Measurements from ENCODE around the gene FYB2. TPM values are rescaled to one million over a fixed set of nuclear protein-coding genes. Genes with fewer than 3 reads are reported as not detected.

Gene FYB2
- total RNA-seq, 5 donors from 2014 or later (not counting 1 experiment from before 2014, with no cell fraction given): not detected

GRCh38 chr1:56859287-56859686 lies 40.1 kb upstream of the FYB2 start:
- no peak overlapping the region for H3K4me3 ChIP-seq (ENCODE audit: control insufficient read depth in 1 of 2, extremely low read depth in 1 of 2, low read length in 1 of 2)
- ChIA-PET CTCF (no interaction called here), POLR2A (no interaction called here)
- Mint-ChIP-seq H3K27me3 (peaks cover 6 to 24% of the 10 kb centered on the region in 2 donors), H3K4me1 (no peaks in the 10 kb centered on the region), H3K36me3 (no peaks in the 10 kb centered on the region), H3K27ac (no peak overlapping the region), H3K4me3 (no peak overlapping the region), H3K9me3 (peaks cover 0 to 5% (median 0%) of the 10 kb centered on the region in 3 donors)
- H3K4me1 ChIP-seq (ENCODE audit: control insufficient read depth in 1 of 2, extremely low read depth in 1 of 2, insufficient read depth in 2 of 2, low read length in 2 of 2): no peaks in the 10 kb centered on the region
- H3K36me3 ChIP-seq (ENCODE audit: control insufficient read depth in 2 of 2, extremely low read depth in 1 of 2, insufficient read depth in 1 of 2, low read length in 1 of 2): no peaks in the 10 kb centered on the region
- no peak for ATAC-seq (replicated peaks in 1 of 4)
- peaks cover 0 to 2% of the 10 kb centered on the region in 2 experiments for H3K27me3 ChIP-seq (replicated peaks in 1 of 2; ENCODE audit: control insufficient read depth in 2 of 2, extremely low read depth in 1 of 2, insufficient read depth in 2 of 2, low read length in 1 of 2)
- H3K27ac ChIP-seq (ENCODE audit: low read length): no peak overlapping the region
- no peak for DNase-seq
- H3K9me3 ChIP-seq: no peaks in the 10 kb centered on the region

DNA sequence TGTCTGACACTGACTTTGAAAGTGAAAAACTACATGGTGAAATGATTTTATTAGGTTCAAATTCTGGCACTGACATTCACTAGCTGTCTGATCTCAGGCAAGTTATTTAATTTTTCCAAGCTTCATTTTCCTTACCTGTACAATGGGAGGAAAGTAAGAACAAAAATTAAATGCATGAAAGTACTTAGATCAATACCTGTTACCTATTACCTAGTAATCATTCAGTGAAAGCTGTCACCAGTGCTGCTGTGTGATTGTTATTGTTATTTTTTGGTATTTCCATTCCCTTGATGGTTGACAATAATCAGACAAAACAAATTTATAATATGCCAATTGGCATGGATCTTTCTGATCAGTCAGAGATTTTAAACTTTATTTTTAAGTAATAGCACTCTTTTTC lies 37.0 kb upstream of the FYB2 start:
- no peaks in the 10 kb centered on the region for H3K4me1 ChIP-seq (ENCODE audit: control insufficient read depth in 1 of 2, extremely low read depth in 1 of 2, insufficient read depth in 2 of 2, low read length in 2 of 2)
- no peak overlapping the region for H3K4me3 Mint-ChIP-seq
- POLR2A ChIA-PET: no interaction called here
- H3K36me3 ChIP-seq (ENCODE audit: control insufficient read depth in 2 of 2, extremely low read depth in 1 of 2, insufficient read depth in 1 of 2, low read length in 1 of 2): no peaks in the 10 kb centered on the region
- H3K27ac ChIP-seq (ENCODE audit: low read length): no peak overlapping the region
- H3K36me3 Mint-ChIP-seq: no peaks in the 10 kb centered on the region
- H3K27me3 Mint-ChIP-seq: peaks cover 15 to 27% of the 10 kb centered on the region in 2 donors
- no peak for DNase-seq
- no peaks in the 10 kb centered on the region for H3K4me1 Mint-ChIP-seq
- no peak overlapping the region for H3K4me3 ChIP-seq (ENCODE audit: control insufficient read depth in 1 of 2, extremely low read depth in 1 of 2, low read length in 1 of 2)
- CTCF ChIA-PET: no interaction called here
- H3K27ac Mint-ChIP-seq: no peak overlapping the region
- peaks cover 0 to 5% (median 0%) of the 10 kb centered on the region in 3 donors for H3K9me3 Mint-ChIP-seq
- no peaks in the 10 kb centered on the region for H3K9me3 ChIP-seq
- ATAC-seq (replicated peaks in 1 of 4): no peak
- H3K27me3 ChIP-seq (replicated peaks in 1 of 2; ENCODE audit: control insufficient read depth in 2 of 2, extremely low read depth in 1 of 2, insufficient read depth in 2 of 2, low read length in 1 of 2): peaks cover 0 to 2% of the 10 kb centered on the region in 2 experiments

DNA sequence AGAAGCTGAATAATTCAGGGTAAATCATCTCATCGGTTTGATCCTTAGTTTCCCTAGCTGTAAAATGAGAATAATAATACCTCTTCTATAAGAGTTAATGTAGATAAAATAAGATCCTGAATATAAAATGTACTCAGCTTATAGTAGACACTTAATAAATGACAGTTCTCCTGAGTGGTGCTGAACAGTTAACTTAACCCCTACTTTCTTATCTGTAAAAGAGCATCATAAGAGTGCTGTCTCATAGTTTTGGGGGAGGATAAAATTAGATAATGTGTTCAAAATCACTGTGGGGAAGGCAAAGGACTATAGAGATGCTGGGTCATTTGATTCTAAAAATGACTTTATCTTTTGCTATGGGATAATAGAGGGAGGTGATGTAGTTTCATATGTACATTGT lies 36.0 kb upstream of the FYB2 start:
- ATAC-seq (replicated peaks in 1 of 4) (no peak), DNase-seq (no peak)
- Mint-ChIP-seq H3K36me3 (no peaks in the 10 kb centered on the region), H3K27ac (no peak overlapping the region), H3K4me1 (no peaks in the 10 kb centered on the region), H3K4me3 (no peak overlapping the region), H3K27me3 (peaks cover 15 to 26% of the 10 kb centered on the region in 2 donors), H3K9me3 (no peaks in the 10 kb centered on the region)
- Histone ChIP-seq H3K27me3 (replicated peaks in 1 of 2; ENCODE audit: control insufficient read depth in 2 of 2, extremely low read depth in 1 of 2, insufficient read depth in 2 of 2, low read length in 1 of 2) (peaks cover 0 to 2% of the 10 kb centered on the region in 2 experiments), H3K4me3 (ENCODE audit: control insufficient read depth in 1 of 2, extremely low read depth in 1 of 2, low read length in 1 of 2) (no peak overlapping the region), H3K4me1 (ENCODE audit: control insufficient read depth in 1 of 2, extremely low read depth in 1 of 2, insufficient read depth in 2 of 2, low read length in 2 of 2) (no peaks in the 10 kb centered on the region), H3K9me3 (no peaks in the 10 kb centered on the region), H3K36me3 (ENCODE audit: control insufficient read depth in 2 of 2, extremely low read depth in 1 of 2, insufficient read depth in 1 of 2, low read length in 1 of 2) (no peaks in the 10 kb centered on the region), H3K27ac (ENCODE audit: low read length) (no peak overlapping the region)
- ChIA-PET POLR2A (no interaction called here), CTCF (no interaction called here)
- WGBS (ENCODE audit: insufficient coverage): no CpG with 5 or more reads among the region's 1 CpG

DNA sequence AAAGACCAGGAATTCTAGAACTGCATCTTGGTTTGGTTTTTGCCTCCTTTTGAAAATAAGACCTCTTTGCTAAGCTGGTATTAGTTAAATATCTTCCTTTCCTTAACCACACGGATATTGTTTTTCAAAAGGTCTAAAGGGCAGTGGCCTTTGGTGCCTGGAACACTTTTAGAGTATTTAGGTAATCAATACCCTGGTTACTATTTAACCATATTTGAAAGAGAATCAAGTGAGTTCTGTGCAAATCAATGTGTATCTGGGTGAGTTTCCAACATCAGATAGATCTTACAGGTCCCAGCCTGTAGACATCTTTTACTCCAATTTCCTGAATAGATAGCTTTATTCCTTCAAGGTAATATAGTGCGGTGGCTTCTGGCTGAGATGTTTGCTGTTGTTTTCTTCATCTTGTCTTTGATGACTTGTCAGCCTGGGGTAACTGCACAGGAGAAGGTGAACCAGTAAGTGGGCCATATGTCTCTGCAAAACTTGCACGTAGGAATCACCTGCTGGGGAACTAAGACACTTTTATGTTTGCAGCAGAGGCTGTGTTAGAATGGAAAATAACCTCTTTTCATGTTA lies 35.4 kb upstream of the FYB2 start, which contains the start of gene C8A:
Gene C8A (plus strand): TSS at position 277 of the 579 bp plus-strand sequence. CDS start 105 bp downstream, at position 382.
- ChIA-PET POLR2A (no interaction called here), CTCF (no interaction called here)
- H3K27me3 ChIP-seq (replicated peaks in 1 of 2; ENCODE audit: control insufficient read depth in 2 of 2, extremely low read depth in 1 of 2, insufficient read depth in 2 of 2, low read length in 1 of 2): peaks cover 0 to 2% of the 10 kb centered on the region in 2 experiments
- Mint-ChIP-seq H3K27ac (no peak within 1 kb of the TSS), H3K27me3 (peaks cover 13 to 23% of the 10 kb centered on the region in 2 donors), H3K4me1 (no peaks in the 10 kb centered on the region), H3K4me3 (no peak within 1 kb of the TSS), H3K36me3 (no peaks in the 10 kb centered on the region), H3K9me3 (no peaks in the 10 kb centered on the region)
- H3K9me3 ChIP-seq: no peaks in the 10 kb centered on the region
- H3K4me1 ChIP-seq (ENCODE audit: control insufficient read depth in 1 of 2, extremely low read depth in 1 of 2, insufficient read depth in 2 of 2, low read length in 2 of 2): no peaks in the 10 kb centered on the region
- ATAC-seq (replicated peaks in 1 of 4) (no peak), DNase-seq (no peak)
- WGBS (ENCODE audit: insufficient coverage): no CpG with 5 or more reads among the region's 3 CpGs
- no peaks in the 10 kb centered on the region for H3K36me3 ChIP-seq (ENCODE audit: control insufficient read depth in 2 of 2, extremely low read depth in 1 of 2, insufficient read depth in 1 of 2, low read length in 1 of 2)
- no peak within 1 kb of the TSS for H3K27ac ChIP-seq (ENCODE audit: low read length)
- H3K4me3 ChIP-seq (ENCODE audit: control insufficient read depth in 1 of 2, extremely low read depth in 1 of 2, low read length in 1 of 2): no peak within 1 kb of the TSS

DNA sequence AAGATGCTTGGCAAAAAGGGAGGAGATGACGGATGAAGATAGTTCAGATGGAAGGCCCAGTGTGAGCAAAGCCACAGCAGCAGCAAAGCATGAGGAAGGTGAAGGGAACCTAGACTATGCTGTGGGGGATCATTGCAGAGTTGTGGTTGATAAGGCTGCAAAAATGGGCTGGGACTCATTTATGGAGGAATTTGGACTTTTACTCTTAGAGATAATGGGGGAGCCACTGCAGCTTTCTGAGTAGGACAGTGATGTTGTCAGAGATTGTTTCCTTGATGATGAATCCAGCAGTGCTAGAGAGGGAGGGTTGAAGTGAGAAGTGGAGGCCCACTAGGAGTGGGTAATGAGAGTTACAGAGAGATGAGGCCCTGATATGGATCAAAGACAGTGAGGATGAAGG lies 33.3 kb upstream of the FYB2 start:
- Histone ChIP-seq H3K9me3 (no peaks in the 10 kb centered on the region), H3K36me3 (ENCODE audit: control insufficient read depth in 2 of 2, extremely low read depth in 1 of 2, insufficient read depth in 1 of 2, low read length in 1 of 2) (no peaks in the 10 kb centered on the region), H3K27ac (ENCODE audit: low read length) (no peak overlapping the region), H3K4me1 (ENCODE audit: control insufficient read depth in 1 of 2, extremely low read depth in 1 of 2, insufficient read depth in 2 of 2, low read length in 2 of 2) (no peaks in the 10 kb centered on the region), H3K27me3 (replicated peaks in 1 of 2; ENCODE audit: control insufficient read depth in 2 of 2, extremely low read depth in 1 of 2, insufficient read depth in 2 of 2, low read length in 1 of 2) (peaks cover 2% of the 10 kb centered on the region in 2 experiments), H3K4me3 (ENCODE audit: control insufficient read depth in 1 of 2, extremely low read depth in 1 of 2, low read length in 1 of 2) (no peak overlapping the region)
- H3K27ac Mint-ChIP-seq: no peak overlapping the region
- no peak overlapping the region for H3K4me3 Mint-ChIP-seq
- ATAC-seq (replicated peaks in 1 of 4): no peak
- no peak for DNase-seq
- ChIA-PET CTCF (no interaction called here), POLR2A (no interaction called here)
- peaks cover 15 to 22% of the 10 kb centered on the region in 2 donors for H3K27me3 Mint-ChIP-seq
- no peaks in the 10 kb centered on the region for H3K36me3 Mint-ChIP-seq
- 88% methylated on average over 1 of the region's 1 CpG for WGBS (ENCODE audit: insufficient coverage)
- no peaks in the 10 kb centered on the region for H3K9me3 Mint-ChIP-seq
- H3K4me1 Mint-ChIP-seq: no peaks in the 10 kb centered on the region

DNA sequence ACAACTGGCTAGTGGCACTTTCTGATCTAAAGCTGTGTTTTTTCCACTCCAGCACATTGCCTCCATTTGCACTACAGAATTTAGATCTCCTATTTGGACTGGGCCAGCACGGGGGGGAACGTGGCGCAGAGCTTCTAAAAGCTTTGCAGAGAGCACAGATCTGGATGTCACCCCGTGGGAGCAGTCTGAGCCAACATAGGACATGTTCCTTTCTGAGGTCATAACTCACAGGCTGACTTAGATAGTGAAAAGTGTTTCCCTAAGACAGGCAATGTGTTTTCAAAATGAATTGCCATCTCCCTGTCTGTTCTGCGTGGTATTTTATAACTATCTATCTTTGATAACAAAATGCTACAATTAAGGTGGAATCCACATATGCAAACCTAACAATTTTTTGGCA lies 31.7 kb upstream of the FYB2 start:
- Mint-ChIP-seq H3K27me3 (peaks cover 15 to 26% of the 10 kb centered on the region in 2 donors), H3K4me1 (peaks cover 0 to 2% (median 0%) of the 10 kb centered on the region in 3 donors), H3K4me3 (no peak overlapping the region), H3K36me3 (no peaks in the 10 kb centered on the region), H3K27ac (no peak overlapping the region), H3K9me3 (peaks cover 0 to 1% (median 0%) of the 10 kb centered on the region in 3 donors)
- H3K9me3 ChIP-seq: no peaks in the 10 kb centered on the region
- peaks cover 2 to 5% of the 10 kb centered on the region in 2 experiments for H3K27me3 ChIP-seq (replicated peaks in 1 of 2; ENCODE audit: control insufficient read depth in 2 of 2, extremely low read depth in 1 of 2, insufficient read depth in 2 of 2, low read length in 1 of 2)
- WGBS (ENCODE audit: insufficient coverage): 92% methylated on average over 5 of the region's 5 CpGs
- no peak overlapping the region for H3K4me3 ChIP-seq (ENCODE audit: control insufficient read depth in 1 of 2, extremely low read depth in 1 of 2, low read length in 1 of 2)
- H3K4me1 ChIP-seq (ENCODE audit: control insufficient read depth in 1 of 2, extremely low read depth in 1 of 2, insufficient read depth in 2 of 2, low read length in 2 of 2): no peaks in the 10 kb centered on the region
- ChIA-PET POLR2A (no interaction called here), CTCF (no interaction called here)
- no peaks in the 10 kb centered on the region for H3K36me3 ChIP-seq (ENCODE audit: control insufficient read depth in 2 of 2, extremely low read depth in 1 of 2, insufficient read depth in 1 of 2, low read length in 1 of 2)
- ATAC-seq (replicated peaks in 1 of 4) (no peak), DNase-seq (no peak)
- H3K27ac ChIP-seq (ENCODE audit: low read length): no peak overlapping the region

- H3K27me3 Mint-ChIP-seq: peaks cover 16 to 28% of the 10 kb centered on the region in 2 donors
- H3K4me3 ChIP-seq (ENCODE audit: control insufficient read depth in 1 of 2, extremely low read depth in 1 of 2, low read length in 1 of 2): no peak overlapping the region
- H3K36me3 Mint-ChIP-seq: no peaks in the 10 kb centered on the region
- H3K9me3 Mint-ChIP-seq: peaks cover 0 to 3% (median 0%) of the 10 kb centered on the region in 3 donors
- ChIA-PET POLR2A (no interaction called here), CTCF (no interaction called here)
- H3K36me3 ChIP-seq (ENCODE audit: control insufficient read depth in 2 of 2, extremely low read depth in 1 of 2, insufficient read depth in 1 of 2, low read length in 1 of 2): no peaks in the 10 kb centered on the region
- H3K4me1 Mint-ChIP-seq: peaks cover 0 to 4% (median 0%) of the 10 kb centered on the region in 3 donors
- peaks cover 2 to 5% of the 10 kb centered on the region in 2 experiments for H3K27me3 ChIP-seq (replicated peaks in 1 of 2; ENCODE audit: control insufficient read depth in 2 of 2, extremely low read depth in 1 of 2, insufficient read depth in 2 of 2, low read length in 1 of 2)
- DNase-seq: no peak
- H3K27ac Mint-ChIP-seq: no peak overlapping the region
- no peak overlapping the region for H3K27ac ChIP-seq (ENCODE audit: low read length)
- WGBS (ENCODE audit: insufficient coverage): 85% methylated on average over 2 of the region's 2 CpGs
- no peak overlapping the region for H3K4me3 Mint-ChIP-seq
- no peaks in the 10 kb centered on the region for H3K4me1 ChIP-seq (ENCODE audit: control insufficient read depth in 1 of 2, extremely low read depth in 1 of 2, insufficient read depth in 2 of 2, low read length in 2 of 2)
- no peaks in the 10 kb centered on the region for H3K9me3 ChIP-seq
- ATAC-seq (replicated peaks in 1 of 4): no peak
Observed at GRCh38 chr1:56850411-56850810, 31.2 kb upstream of the FYB2 start.
